ENCODE results near the gene PROK1. TPM values are rescaled to one million over a fixed set of nuclear protein-coding genes. Genes with fewer than 3 reads are reported as not detected.

The PROK1 gene
- total RNA-seq, 1 experiment from 2014 or later, result 0.22 TPM

DNA sequence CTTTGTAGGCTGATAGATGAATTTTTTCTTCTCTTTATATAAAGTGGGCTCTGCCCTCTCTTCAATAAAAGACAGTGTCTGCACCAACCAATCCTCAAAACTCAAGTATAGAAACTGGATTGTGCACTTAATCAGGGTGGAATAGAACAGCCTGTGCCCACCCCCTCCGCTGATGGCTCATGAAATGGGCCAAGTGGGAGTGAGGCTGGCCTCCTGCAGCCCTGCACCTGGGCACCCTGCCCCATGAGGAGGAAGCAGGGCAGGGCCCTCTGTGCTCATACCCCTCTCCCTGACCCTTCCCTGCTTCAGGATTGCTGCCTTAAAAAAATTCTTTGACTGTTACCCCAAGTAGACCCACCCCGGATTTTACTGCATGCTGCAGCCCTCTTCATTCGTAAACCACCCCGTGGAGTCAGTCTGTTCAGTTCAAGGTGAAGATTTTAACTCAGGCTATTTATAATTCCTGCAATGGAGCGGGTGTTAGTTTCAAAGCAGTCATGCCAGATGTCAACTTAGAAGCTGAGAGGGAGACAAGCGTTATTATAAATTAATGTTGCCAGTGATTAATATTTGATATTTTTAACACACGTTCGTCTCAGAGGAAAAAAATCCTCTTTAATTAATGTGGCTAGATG, 15.8 kb downstream of the PROK1 start:
- TF ChIP-seq EGR1 (IDR thresholded peaks at IDR 0.05; ENCODE audit: low read depth) (no peak), ZNF274 (IDR thresholded peaks at IDR 0.05; ENCODE audit: low read depth, low read length) (no peak), ELF1 (IDR thresholded peaks at IDR 0.05; ENCODE audit: borderline replicate concordance, low read depth) (no peak), TCF7L2 (IDR thresholded peaks at IDR 0.05; ENCODE audit: borderline replicate concordance, extremely low read depth, insufficient read depth, insufficient read length) (no peak), POLR2AphosphoS5 (IDR thresholded peaks at IDR 0.05; ENCODE audit: low read depth, low read length) (no peak), SIN3A (IDR thresholded peaks at IDR 0.05; ENCODE audit: low read depth) (no peak), YY1 (IDR thresholded peaks at IDR 0.05; ENCODE audit: extremely low read depth, insufficient replicate concordance, low read depth, low read length) (no peak)
- TF ChIP-seq, protein P1, sequence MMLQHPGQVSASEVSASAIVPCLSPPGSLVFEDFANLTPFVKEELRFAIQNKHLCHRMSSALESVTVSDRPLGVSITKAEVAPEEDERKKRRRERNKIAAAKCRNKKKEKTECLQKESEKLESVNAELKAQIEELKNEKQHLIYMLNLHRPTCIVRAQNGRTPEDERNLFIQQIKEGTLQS (IDR thresholded peaks at IDR 0.05), result no peak
- TF ChIP-seq, protein P2, sequence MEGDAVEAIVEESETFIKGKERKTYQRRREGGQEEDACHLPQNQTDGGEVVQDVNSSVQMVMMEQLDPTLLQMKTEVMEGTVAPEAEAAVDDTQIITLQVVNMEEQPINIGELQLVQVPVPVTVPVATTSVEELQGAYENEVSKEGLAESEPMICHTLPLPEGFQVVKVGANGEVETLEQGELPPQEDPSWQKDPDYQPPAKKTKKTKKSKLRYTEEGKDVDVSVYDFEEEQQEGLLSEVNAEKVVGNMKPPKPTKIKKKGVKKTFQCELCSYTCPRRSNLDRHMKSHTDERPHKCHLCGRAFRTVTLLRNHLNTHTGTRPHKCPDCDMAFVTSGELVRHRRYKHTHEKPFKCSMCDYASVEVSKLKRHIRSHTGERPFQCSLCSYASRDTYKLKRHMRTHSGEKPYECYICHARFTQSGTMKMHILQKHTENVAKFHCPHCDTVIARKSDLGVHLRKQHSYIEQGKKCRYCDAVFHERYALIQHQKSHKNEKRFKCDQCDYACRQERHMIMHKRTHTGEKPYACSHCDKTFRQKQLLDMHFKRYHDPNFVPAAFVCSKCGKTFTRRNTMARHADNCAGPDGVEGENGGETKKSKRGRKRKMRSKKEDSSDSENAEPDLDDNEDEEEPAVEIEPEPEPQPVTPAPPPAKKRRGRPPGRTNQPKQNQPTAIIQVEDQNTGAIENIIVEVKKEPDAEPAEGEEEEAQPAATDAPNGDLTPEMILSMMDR (IDR thresholded peaks at IDR 0.05 in 2 of 3, conservative IDR thresholded peaks at IDR 0.05 in 1 of 3; ENCODE audit: borderline replicate concordance in 1 of 3, insufficient read depth in 1 of 3, low read depth in 2 of 3, low read length in 2 of 3), result no peak
- TF ChIP-seq, protein P3, sequence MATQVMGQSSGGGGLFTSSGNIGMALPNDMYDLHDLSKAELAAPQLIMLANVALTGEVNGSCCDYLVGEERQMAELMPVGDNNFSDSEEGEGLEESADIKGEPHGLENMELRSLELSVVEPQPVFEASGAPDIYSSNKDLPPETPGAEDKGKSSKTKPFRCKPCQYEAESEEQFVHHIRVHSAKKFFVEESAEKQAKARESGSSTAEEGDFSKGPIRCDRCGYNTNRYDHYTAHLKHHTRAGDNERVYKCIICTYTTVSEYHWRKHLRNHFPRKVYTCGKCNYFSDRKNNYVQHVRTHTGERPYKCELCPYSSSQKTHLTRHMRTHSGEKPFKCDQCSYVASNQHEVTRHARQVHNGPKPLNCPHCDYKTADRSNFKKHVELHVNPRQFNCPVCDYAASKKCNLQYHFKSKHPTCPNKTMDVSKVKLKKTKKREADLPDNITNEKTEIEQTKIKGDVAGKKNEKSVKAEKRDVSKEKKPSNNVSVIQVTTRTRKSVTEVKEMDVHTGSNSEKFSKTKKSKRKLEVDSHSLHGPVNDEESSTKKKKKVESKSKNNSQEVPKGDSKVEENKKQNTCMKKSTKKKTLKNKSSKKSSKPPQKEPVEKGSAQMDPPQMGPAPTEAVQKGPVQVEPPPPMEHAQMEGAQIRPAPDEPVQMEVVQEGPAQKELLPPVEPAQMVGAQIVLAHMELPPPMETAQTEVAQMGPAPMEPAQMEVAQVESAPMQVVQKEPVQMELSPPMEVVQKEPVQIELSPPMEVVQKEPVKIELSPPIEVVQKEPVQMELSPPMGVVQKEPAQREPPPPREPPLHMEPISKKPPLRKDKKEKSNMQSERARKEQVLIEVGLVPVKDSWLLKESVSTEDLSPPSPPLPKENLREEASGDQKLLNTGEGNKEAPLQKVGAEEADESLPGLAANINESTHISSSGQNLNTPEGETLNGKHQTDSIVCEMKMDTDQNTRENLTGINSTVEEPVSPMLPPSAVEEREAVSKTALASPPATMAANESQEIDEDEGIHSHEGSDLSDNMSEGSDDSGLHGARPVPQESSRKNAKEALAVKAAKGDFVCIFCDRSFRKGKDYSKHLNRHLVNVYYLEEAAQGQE (IDR thresholded peaks at IDR 0.05; ENCODE audit: low read depth), result no peak
- Histone ChIP-seq H3K4me2 (ENCODE audit: low read length) (no peak overlapping the region), H2AFZ (ENCODE audit: low read depth, low read length, poor library complexity, severe bottlenecking) (no peak overlapping the region), H3K4me3 (replicated peaks in 1 of 2; ENCODE audit: low read depth in 1 of 2, low read length in 2 of 2) (no peak overlapping the region), H3K79me2 (ENCODE audit: insufficient read depth, low read length) (no peaks in the 10 kb centered on the region), H3K27me3 (ENCODE audit: insufficient read depth, low read length) (no peaks in the 10 kb centered on the region), H3K36me3 (ENCODE audit: control insufficient read depth in 1 of 2, insufficient read depth in 2 of 2, low read length in 2 of 2) (no peaks in the 10 kb centered on the region), H3K4me1 (ENCODE audit: control insufficient read depth in 1 of 2, insufficient read depth in 2 of 2, low read length in 2 of 2) (peaks cover 0 to 35% of the 10 kb centered on the region in 2 experiments; a peak in 3 of 4 replicates), H3K9me2 (ENCODE audit: insufficient read depth) (no peaks in the 10 kb centered on the region), H3K27ac (ENCODE audit: low read depth, low read length) (no peak overlapping the region), H3K9me3 (ENCODE audit: control insufficient read depth in 1 of 2, insufficient read depth in 1 of 2, low read depth in 1 of 2, low read length in 2 of 2) (no peaks in the 10 kb centered on the region), H3K9ac (ENCODE audit: low read length) (no peak overlapping the region), H4K20me1 (ENCODE audit: insufficient read depth) (no peaks in the 10 kb centered on the region)
- ChIA-PET RAD21 (ENCODE audit: low non-redundant PET in 1 of 2, low total read pairs in 2 of 2, uncharacterized antibody in 2 of 2, unreplicated experiment in 2 of 2) (no interaction called here), POLR2A (no interaction called here), CTCF (interaction anchor here (21.6 kb wide), 1 partner anchor 29 kb away, joined by 203 read pairs; no protein-coding TSS in a partner anchor)
- BruUV-seq (replicated peaks), result no TSS peak
- DNase-seq (ENCODE audit: low read depth, low spot score) (no peak), ATAC-seq (no peak)
- intact Hi-C loops (cut with micrococcal nuclease), result loop anchor here (1.0 to 10.0 kb wide), 2 partner anchors 30 to 442 kb away; no protein-coding TSS in a partner anchor

Measured in HCT116 (cell line).